Panc1 (cell line): ENCODE results near the gene GFAP. TPM values are rescaled to one million over a fixed set of nuclear protein-coding genes. Genes with fewer than 3 reads are reported as not detected.

Source experiments
- ATAC-seq: fragments of 200-7000 bp; cut with Tn5 transposase; 2 replicates; pipeline ENCODE4 v1.9.1; 2020; ENCODE audit warnings: mild to moderate bottlenecking, moderate library complexity
- BruUV-seq: library from RNA; stranded (reverse); fragments of 400-500 nt; replicated peaks from 2 replicates; lab custom pipeline; 2021; lab: Mats Ljungman, UMichigan
- CTCF ChIA-PET: fragments of 300-600 bp; sonication (Branson Sonifier 250); formaldehyde crosslinking; loops from one replicate; lab custom pipeline; 2022; ENCODE audit warnings: antibody characterized with exemption; lab: Charles Lee
- POLR2A ChIA-PET: fragments of 300-600 bp; sonication (Branson Sonifier 250); formaldehyde crosslinking; loops from one replicate; lab custom pipeline; 2022; ENCODE audit warnings: antibody characterized with exemption; lab: Charles Lee
- DNase-seq: peaks from one replicate; pipeline ENCODE4 v3.0.0-alpha.2; 2010; ENCODE audit warnings: low read depth, low spot score
- H3K27ac ChIP-seq: 2 replicates; pipeline ENCODE4 v1.5.1; 2011; ENCODE audit warnings: mild to moderate bottlenecking, low read length, inconsistent platforms
- H3K27me3 ChIP-seq: fragments of 200-500 bp; sonication (Bioruptor generic); 2 replicates; pipeline ENCODE4 v1.6.0; 2014; ENCODE audit warnings: low read length, inconsistent platforms; ENCODE audit not compliant: control insufficient read depth, insufficient read depth
- H3K36me3 ChIP-seq: fragments of 200-500 bp; sonication (Bioruptor generic); 2 replicates; pipeline ENCODE4 v1.5.1; 2014; ENCODE audit warnings: inconsistent platforms, mild to moderate bottlenecking, low read length, moderate library complexity; ENCODE audit not compliant: control insufficient read depth, insufficient read depth
- H3K4me1 ChIP-seq: 2 replicates; pipeline ENCODE4 v1.5.1; 2011; ENCODE audit warnings: inconsistent platforms, mild to moderate bottlenecking, low read length, moderate library complexity; ENCODE audit not compliant: control insufficient read depth, insufficient read depth
- H3K4me3 ChIP-seq, 2 experiments: 2 replicates each; pipeline ENCODE4 v1.5.1; 2011 to 2012; ENCODE audit warnings: low read depth in 2 of 2, low read length in 2 of 2, mild to moderate bottlenecking in 2 of 2, inconsistent platforms in 1 of 2, moderate library complexity in 1 of 2
- H3K9me3 ChIP-seq: fragments of 200-500 bp; sonication (Bioruptor generic); 2 replicates; pipeline ENCODE4 v1.5.1; 2014; ENCODE audit warnings: low read depth, mild to moderate bottlenecking, inconsistent platforms, low read length, moderate library complexity; ENCODE audit not compliant: control insufficient read depth, insufficient read depth
- CTCF ChIP-seq: fragments of 450-650 bp; IDR thresholded peaks from 2 replicates; pipeline ENCODE4 v1.5.1; 2017; ENCODE audit warnings: mild to moderate bottlenecking
- POLR2AphosphoS5 ChIP-seq: IDR thresholded peaks from 2 replicates; pipeline ENCODE4 v1.6.1; 2012; ENCODE audit warnings: mild to moderate bottlenecking, low read depth, low read length, moderate library complexity
- REST ChIP-seq, 2 experiments: IDR thresholded peaks; 2 replicates each; pipeline ENCODE4 v1.6.1; 2011 to 2012; ENCODE audit warnings: low read depth in 2 of 2, control low read depth in 1 of 2, low read length in 1 of 2, mild to moderate bottlenecking in 1 of 2, moderate library complexity in 1 of 2; ENCODE audit not compliant: insufficient read depth in 1 of 2
- SIN3A ChIP-seq: IDR thresholded peaks from 2 replicates; pipeline ENCODE4 v1.6.1; 2012; ENCODE audit warnings: low read depth, mild to moderate bottlenecking, low read length, moderate library complexity, borderline replicate concordance; ENCODE audit not compliant: insufficient read depth
- TCF7L2 ChIP-seq: IDR thresholded peaks from 2 replicates; pipeline ENCODE4 v1.6.1; 2011; ENCODE audit warnings: mild to moderate bottlenecking, low read depth, low read length, inconsistent platforms
- in situ Hi-C: cut with HindIII; loops from 2 replicates; pipeline ENCODE4 v1.10.0; 2016; ENCODE audit warnings: low sequenced_read_pairs, low pct_unique_long_range_greater_than_20kb
- intact Hi-C: fragments of 100-400 bp; cut with micrococcal nuclease; formaldehyde crosslinking; loops from one replicate; pipeline ENCODE4 v1.10.0; 2022; ENCODE audit not compliant: unreplicated experiment
- total RNA-seq: library from RNA; stranded (reverse); gene quantifications from one replicate; pipeline ENCODE4 v1.2.1, GENCODE V29; 2021; ENCODE audit not compliant: unreplicated experiment

GFAP gene
- total RNA-seq, 1 experiment from 2014 or later: not detected

- Histone ChIP-seq H3K4me3 (no peak overlapping the region), H3K27me3 (no peaks in the 10 kb centered on the region), H3K4me1 (no peaks in the 10 kb centered on the region), H3K9me3 (no peaks in the 10 kb centered on the region), H3K27ac (no peak overlapping the region), H3K36me3 (peaks cover 12% of the 10 kb centered on the region)
- no peak for TF ChIP-seq POLR2AphosphoS5
- TF ChIP-seq SIN3A: no peak
- no peak for TF ChIP-seq TCF7L2
- no peak for TF ChIP-seq CTCF
- TF ChIP-seq REST (IDR thresholded peaks at IDR 0.05; ENCODE audit: insufficient read depth in 1 of 2, low read depth in 2 of 2, low read length in 1 of 2): no peak
- POLR2A ChIA-PET: no interaction called here
- DNase-seq (no peak), ATAC-seq (no peak)
- no TSS peak for BruUV-seq
- intact Hi-C loops (no loop called here), in situ Hi-C loops (no loop called here)
- CTCF ChIA-PET: no interaction called here
Measured at GRCh38 chr17:44872131-44872768, 43.0 kb downstream of the GFAP start.

- H3K9me3 ChIP-seq: no peaks in the 10 kb centered on the region
- H3K4me1 ChIP-seq: no peaks in the 10 kb centered on the region
- no peak overlapping the region for H3K27ac ChIP-seq
- no peaks in the 10 kb centered on the region for H3K27me3 ChIP-seq
- intact Hi-C loops (no loop called here), in situ Hi-C loops (no loop called here)
- ChIA-PET CTCF (no interaction called here), POLR2A (no interaction called here)
- no peak for TF ChIP-seq REST (IDR thresholded peaks at IDR 0.05; ENCODE audit: insufficient read depth in 1 of 2, low read depth in 2 of 2, low read length in 1 of 2)
- no peak for TF ChIP-seq TCF7L2
- TF ChIP-seq POLR2AphosphoS5: no peak
- TF ChIP-seq CTCF: no peak
- TF ChIP-seq SIN3A: no peak
- no peak for ATAC-seq
- peaks cover 12% of the 10 kb centered on the region for H3K36me3 ChIP-seq
- DNase-seq: no peak
- BruUV-seq: no TSS peak
- H3K4me3 ChIP-seq: no peak overlapping the region
Measured at GRCh38 chr17:44871556-44871955, 43.7 kb downstream of the GFAP start.
